Erythroblast (primary cell): ENCODE results near the gene IQGAP3.

Source experiments
- GATA1 ChIP-seq: IDR thresholded peaks from 2 replicates; pipeline ENCODE4 v1.6.1; 2011; ENCODE audit warnings: low read depth, mild to moderate bottlenecking, control low read depth, low read length, moderate library complexity
- POLR2A ChIP-seq: IDR thresholded peaks from 2 replicates; pipeline ENCODE4 v1.6.1; 2011; ENCODE audit warnings: mild to moderate bottlenecking, low read length

- no peak for TF ChIP-seq POLR2A
- TF ChIP-seq GATA1: no peak
These were observed 82.5 kb downstream of the IQGAP3 start for GRCh38 chr1:156489935-156490293.
